BE2C (cell line): ENCODE results near the gene SPA17.

Source experiments
- DNase-seq: peaks from one replicate; pipeline ENCODE4 v3.0.0-alpha.2; 2020
- H3K27me3 ChIP-seq: fragments of 250-450 bp; sonication (Bioruptor Pico); 2 replicates; pipeline ENCODE4 v1.5.1; 2020; ENCODE audit warnings: mild to moderate bottlenecking
- H3K36me3 ChIP-seq: fragments of 250-450 bp; sonication (Bioruptor Pico); 2 replicates; pipeline ENCODE4 v1.5.1; 2020; ENCODE audit warnings: mild to moderate bottlenecking
- H3K4me1 ChIP-seq: fragments of 250-450 bp; sonication (Bioruptor Pico); 2 replicates; pipeline ENCODE4 v1.5.1; 2020
- H3K4me3 ChIP-seq: 2 replicates; pipeline ENCODE4 v1.5.1; 2011; ENCODE audit warnings: low read depth, low read length
- H3K9me3 ChIP-seq: fragments of 250-450 bp; sonication (Bioruptor Pico); 2 replicates; pipeline ENCODE4 v1.5.1; 2020
- TF ChIP-seq, protein P1 (sequence below): IDR thresholded peaks from 2 replicates; pipeline ENCODE4 v1.5.1; 2012; ENCODE audit warnings: mild to moderate bottlenecking, low read depth, low read length

Gene SPA17

DNA sequence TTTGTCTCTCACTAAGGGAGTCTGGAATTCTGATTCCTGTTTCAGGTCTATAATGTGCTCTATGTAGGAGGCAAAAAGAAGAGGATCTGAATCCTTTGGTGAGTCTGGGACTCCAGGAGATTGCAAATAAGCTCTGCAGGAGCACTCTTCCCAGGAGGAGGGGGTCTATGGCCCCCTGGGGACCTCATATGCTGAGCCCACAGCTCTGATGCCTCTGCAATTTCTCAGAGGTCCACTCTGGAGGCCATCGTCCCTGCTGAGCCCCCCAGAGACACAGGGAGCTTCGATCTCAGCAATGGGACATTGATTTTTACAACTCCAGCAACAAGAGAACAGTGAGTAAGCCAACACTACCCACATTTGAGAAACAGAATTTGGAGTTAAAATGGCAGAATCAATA, 45.8 kb downstream of the SPA17 start:
- TF ChIP-seq, protein P1, sequence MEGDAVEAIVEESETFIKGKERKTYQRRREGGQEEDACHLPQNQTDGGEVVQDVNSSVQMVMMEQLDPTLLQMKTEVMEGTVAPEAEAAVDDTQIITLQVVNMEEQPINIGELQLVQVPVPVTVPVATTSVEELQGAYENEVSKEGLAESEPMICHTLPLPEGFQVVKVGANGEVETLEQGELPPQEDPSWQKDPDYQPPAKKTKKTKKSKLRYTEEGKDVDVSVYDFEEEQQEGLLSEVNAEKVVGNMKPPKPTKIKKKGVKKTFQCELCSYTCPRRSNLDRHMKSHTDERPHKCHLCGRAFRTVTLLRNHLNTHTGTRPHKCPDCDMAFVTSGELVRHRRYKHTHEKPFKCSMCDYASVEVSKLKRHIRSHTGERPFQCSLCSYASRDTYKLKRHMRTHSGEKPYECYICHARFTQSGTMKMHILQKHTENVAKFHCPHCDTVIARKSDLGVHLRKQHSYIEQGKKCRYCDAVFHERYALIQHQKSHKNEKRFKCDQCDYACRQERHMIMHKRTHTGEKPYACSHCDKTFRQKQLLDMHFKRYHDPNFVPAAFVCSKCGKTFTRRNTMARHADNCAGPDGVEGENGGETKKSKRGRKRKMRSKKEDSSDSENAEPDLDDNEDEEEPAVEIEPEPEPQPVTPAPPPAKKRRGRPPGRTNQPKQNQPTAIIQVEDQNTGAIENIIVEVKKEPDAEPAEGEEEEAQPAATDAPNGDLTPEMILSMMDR: no peak
- Histone ChIP-seq H3K27me3 (peaks cover 22% of the 10 kb centered on the region), H3K4me1 (no peaks in the 10 kb centered on the region)

DNA sequence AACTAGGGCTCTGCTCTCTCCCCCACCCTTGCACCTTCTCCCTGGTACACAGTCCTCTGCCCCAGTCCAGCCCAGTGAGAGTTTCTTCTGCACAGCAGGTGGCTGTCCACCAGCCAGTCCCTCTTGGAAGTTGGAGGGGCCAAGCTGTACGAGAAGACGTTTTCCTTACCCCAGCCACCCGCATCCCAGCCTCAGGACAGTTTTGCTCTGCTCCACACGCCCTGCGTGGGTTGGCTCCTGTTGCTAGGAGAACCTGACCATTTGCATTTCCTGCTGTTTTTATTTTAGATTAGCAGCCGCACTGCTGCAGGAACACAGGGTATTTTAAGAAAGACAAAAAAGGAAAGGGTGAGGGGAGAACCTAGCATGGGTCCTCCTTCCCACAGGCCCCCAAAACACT, 48.5 kb downstream of the SPA17 start:
- H3K9me3 ChIP-seq: no peaks in the 10 kb centered on the region
- no peaks in the 10 kb centered on the region; the same call in 1 of the 2 replicates for H3K4me1 ChIP-seq
- H3K36me3 ChIP-seq: no peaks in the 10 kb centered on the region
- TF ChIP-seq, protein P1: no peak
- H3K4me3 ChIP-seq: no peak overlapping the region
- H3K27me3 ChIP-seq: peaks cover 20% of the 10 kb centered on the region
- no peak for DNase-seq

More for the DNA sequence above, 45.8 kb downstream of the SPA17 start:
- no peaks in the 10 kb centered on the region for H3K9me3 ChIP-seq
- no peaks in the 10 kb centered on the region for H3K36me3 ChIP-seq
- no peak overlapping the region for H3K4me3 ChIP-seq
- DNase-seq: no peak

DNA sequence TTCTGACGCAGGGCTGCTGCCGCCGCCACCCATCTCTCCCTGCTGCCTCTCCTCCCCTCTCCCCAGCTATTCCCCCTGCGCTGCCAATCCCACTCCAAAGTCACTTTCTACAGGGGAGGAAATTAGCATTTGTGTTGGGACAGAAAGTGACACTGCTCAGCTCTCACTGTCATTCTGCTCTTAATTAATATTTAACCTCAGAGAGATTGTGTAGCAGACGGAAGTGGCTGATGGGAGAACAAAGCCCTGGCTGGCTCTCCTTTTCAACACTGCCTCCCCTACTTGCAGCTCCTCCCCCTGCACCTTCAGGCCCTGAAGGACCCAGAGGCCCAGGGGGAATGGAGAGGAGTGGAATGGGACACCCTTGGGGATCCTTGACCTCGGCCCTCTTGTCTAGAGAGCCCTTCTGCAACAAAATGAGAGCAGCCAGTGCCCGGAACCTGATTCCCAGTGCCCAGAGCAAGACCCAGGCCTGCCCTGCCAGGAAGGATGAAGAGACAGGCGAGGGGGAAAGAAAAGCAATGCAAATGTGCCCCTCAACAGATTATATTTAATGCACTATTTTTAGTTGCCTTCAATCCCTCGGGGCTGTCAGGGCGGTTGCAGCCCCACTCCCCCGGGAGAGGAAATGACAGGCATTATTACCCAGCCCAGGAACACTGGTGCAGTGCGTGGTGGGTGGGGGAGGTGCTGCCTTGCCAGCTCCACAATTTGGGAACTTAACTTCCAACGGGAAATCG, 51.4 kb downstream of the SPA17 start:
- DNase-seq: peak; percentile 27
- peak overlapping the region; percentile 6; the same call in 1 of the 2 replicates for H3K4me3 ChIP-seq

DNA sequence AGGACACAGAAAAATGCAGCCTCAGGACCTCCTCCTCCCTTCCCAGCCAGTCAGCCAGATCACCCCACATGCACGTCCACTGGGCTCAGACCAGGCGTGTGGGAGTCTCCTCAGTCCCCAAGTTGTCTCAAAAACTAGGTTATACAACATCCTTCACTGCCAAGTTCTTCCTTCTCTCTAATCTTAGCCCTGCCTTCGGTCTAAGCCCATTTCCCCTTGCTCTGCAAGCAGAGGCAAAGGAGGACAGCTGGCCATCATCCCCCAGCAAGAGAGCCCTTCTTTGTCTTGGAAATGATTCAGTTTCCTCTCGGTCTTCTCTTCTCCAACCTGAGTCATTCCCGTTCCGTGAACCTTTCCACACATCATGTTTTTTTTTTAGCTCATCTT, 52.0 kb downstream of the SPA17 start:
- no peak for DNase-seq
- H3K4me3 ChIP-seq: no peak overlapping the region
- no peaks in the 10 kb centered on the region for H3K9me3 ChIP-seq
- H3K4me1 ChIP-seq: no peaks in the 10 kb centered on the region; the same call in 1 of the 2 replicates
- no peaks in the 10 kb centered on the region for H3K27me3 ChIP-seq
- TF ChIP-seq, protein P1: no peak
- H3K36me3 ChIP-seq: no peaks in the 10 kb centered on the region

More for the DNA sequence above, 51.4 kb downstream of the SPA17 start:
- Histone ChIP-seq H3K4me1 (no peaks in the 10 kb centered on the region; the same call in 1 of the 2 replicates), H3K36me3 (no peaks in the 10 kb centered on the region), H3K9me3 (no peaks in the 10 kb centered on the region), H3K27me3 (no peaks in the 10 kb centered on the region)
- TF ChIP-seq, protein P1: no peak

DNA sequence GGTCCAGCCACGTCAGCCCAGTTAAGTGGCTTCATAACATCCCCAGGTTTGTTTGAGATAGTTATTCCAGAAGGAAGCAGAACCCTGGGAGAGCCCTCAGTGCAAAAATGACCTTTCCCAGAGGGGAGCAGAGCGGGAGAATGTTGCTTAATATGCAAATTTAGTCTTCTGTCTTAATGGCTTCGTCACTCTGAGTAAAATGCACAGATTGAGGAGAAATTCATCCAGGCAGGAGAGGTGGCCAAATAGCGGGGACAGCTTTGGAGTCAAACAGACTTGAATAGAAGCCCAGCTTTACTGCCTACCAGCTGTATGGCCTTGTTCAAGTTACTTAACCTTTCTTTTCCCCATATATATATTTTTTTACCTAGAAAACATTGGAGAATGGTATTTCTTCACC, 53.8 kb downstream of the SPA17 start:
- Histone ChIP-seq H3K27me3 (no peaks in the 10 kb centered on the region), H3K36me3 (no peaks in the 10 kb centered on the region), H3K4me3 (no peak overlapping the region), H3K4me1 (no peaks in the 10 kb centered on the region; the same call in 1 of the 2 replicates), H3K9me3 (no peaks in the 10 kb centered on the region)
- TF ChIP-seq, protein P1: no peak
- DNase-seq: no peak

DNA sequence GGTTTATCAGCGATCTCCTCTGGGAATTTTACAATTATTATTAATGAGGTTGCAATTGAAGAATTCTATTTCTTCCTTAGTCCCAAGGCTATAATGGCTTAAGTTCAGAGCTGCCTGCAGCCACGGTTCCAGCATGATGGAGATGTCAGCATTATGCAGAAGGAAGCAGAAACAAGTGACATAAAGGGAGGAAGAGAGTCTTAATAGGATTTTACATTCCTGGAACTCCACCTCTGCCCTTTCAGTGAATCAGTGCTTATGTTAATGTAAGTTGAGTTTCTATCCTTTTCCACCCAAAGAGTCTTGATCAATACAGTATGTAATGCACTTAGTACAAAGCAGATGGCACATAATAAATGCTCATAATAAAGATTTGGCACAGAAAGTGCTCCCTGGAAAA, 54.4 kb downstream of the SPA17 start:
- no peaks in the 10 kb centered on the region; the same call in 1 of the 2 replicates for H3K4me1 ChIP-seq
- TF ChIP-seq, protein P1: no peak

More for the DNA sequence above, 54.4 kb downstream of the SPA17 start:
- H3K36me3 ChIP-seq: no peaks in the 10 kb centered on the region
- no peak for DNase-seq
- H3K27me3 ChIP-seq: no peaks in the 10 kb centered on the region
- no peak overlapping the region for H3K4me3 ChIP-seq
- no peaks in the 10 kb centered on the region for H3K9me3 ChIP-seq
